ENCODE data around the gene RANBP1.
"Not testable (repeated sequence)": the region's sequence is repeated elsewhere in the genome, so short reads cannot be mapped to it uniquely, and the experiment has no call there.

DNA sequence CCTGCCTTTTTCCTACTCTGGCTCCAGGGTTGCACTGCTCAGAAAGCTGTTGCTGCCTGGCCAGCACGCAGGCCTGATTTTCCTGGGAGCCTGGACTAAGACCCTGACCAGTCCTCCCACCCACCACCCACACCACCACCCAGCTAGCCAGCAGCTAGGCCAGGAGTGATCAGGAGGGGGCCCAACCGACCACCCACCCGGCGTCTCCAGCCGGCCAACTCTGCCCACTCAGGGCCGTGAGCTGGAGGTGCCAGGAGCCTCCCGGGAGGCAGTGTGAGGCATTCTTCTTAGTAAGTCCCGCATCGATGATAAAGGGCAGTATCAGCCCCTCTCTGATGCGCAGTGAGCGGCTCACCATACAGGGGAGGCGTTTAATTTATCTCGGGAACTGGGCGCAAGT is 43.6 kb downstream of the RANBP1 start:
- TF ChIP-seq, protein P1, sequence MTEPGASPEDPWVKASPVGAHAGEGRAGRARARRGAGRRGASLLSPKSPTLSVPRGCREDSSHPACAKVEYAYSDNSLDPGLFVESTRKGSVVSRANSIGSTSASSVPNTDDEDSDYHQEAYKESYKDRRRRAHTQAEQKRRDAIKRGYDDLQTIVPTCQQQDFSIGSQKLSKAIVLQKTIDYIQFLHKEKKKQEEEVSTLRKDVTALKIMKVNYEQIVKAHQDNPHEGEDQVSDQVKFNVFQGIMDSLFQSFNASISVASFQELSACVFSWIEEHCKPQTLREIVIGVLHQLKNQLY (CRISPR knock-in tag; conservative IDR thresholded peaks at IDR 0.05) = not testable (repeated sequence)
- TF ChIP-seq ZNF274 (IDR thresholded peaks at IDR 0.05; ENCODE audit: borderline replicate concordance, low read depth, low read length); NR3C1 (CRISPR knock-in tag; IDR thresholded peaks at IDR 0.05); HCFC1 (IDR thresholded peaks at IDR 0.05; ENCODE audit: low read depth, low read length); NFYB (IDR thresholded peaks at IDR 0.05; ENCODE audit: extremely low read depth, insufficient read length); ZZZ3 (IDR thresholded peaks at IDR 0.05): not testable (repeated sequence)
- TF ChIP-seq, protein P2, sequence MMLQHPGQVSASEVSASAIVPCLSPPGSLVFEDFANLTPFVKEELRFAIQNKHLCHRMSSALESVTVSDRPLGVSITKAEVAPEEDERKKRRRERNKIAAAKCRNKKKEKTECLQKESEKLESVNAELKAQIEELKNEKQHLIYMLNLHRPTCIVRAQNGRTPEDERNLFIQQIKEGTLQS (IDR thresholded peaks at IDR 0.05) = not testable (repeated sequence)
- TF ChIP-seq, protein P2 (CRISPR knock-in tag; conservative IDR thresholded peaks at IDR 0.05) = not testable (repeated sequence)

All from K562 (cell line).